ENCODE measurements around the gene ERCC2. TPM values are rescaled to one million over a fixed set of nuclear protein-coding genes. Genes with fewer than 3 reads are reported as not detected.

The ERCC2 gene
- total RNA-seq, 1 donor from 2014 or later: 31.0 TPM

DNA sequence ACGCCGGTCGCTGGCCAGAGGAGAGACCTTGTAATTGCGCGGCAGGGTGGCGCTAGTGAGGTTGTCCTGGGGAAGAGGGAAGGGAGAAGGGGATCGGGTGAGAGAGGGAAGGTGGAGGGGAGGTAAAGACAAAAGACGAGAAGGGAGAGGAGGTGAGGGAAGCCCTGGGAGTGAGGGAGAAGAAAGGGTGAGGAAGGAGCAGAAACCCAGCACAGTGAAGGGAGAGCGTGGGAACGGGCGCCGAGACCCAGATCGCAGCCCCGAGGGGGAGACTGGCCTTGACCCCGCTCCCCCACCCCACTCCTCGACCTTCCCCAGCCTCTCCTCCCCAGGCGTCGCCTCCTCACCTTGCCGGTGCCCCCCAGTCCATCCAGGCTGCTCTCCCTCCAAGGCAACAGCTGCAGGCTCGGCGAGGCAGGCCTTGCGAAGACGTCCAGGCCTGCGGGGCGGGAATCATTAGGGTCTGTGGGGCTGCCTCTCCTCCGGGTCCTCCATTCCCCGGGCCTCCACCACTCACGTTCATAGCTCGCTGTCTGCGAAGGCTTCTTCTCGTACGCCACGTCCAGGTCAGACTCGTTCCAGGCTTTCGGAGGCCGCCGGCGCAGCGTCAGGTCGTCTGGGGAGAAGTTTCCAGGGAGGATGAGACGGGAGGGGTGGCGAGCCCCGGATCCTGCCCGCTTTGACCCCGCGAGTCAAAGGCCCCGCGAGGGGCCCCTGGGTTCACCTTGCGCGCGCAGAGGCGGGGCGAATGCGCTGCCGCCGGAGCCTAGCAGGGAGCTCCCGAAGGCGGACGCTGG, 25.6 kb upstream of the ERCC2 start:
- TF ChIP-seq, protein P1, sequence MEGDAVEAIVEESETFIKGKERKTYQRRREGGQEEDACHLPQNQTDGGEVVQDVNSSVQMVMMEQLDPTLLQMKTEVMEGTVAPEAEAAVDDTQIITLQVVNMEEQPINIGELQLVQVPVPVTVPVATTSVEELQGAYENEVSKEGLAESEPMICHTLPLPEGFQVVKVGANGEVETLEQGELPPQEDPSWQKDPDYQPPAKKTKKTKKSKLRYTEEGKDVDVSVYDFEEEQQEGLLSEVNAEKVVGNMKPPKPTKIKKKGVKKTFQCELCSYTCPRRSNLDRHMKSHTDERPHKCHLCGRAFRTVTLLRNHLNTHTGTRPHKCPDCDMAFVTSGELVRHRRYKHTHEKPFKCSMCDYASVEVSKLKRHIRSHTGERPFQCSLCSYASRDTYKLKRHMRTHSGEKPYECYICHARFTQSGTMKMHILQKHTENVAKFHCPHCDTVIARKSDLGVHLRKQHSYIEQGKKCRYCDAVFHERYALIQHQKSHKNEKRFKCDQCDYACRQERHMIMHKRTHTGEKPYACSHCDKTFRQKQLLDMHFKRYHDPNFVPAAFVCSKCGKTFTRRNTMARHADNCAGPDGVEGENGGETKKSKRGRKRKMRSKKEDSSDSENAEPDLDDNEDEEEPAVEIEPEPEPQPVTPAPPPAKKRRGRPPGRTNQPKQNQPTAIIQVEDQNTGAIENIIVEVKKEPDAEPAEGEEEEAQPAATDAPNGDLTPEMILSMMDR (IDR thresholded peaks at IDR 0.05): peak; percentile 39
- TF ChIP-seq EZH2phosphoT487 (IDR thresholded peaks at IDR 0.05): peak; percentile 32
- no peak for TF ChIP-seq EZH2 (IDR thresholded peaks at IDR 0.05)
- Histone ChIP-seq H4K20me1 (ENCODE audit: low read depth) (peaks cover 33% of the 10 kb centered on the region), H3K79me2 (ENCODE audit: low read depth) (no peaks in the 10 kb centered on the region), H3K9me3 (ENCODE audit: low read depth) (no peaks in the 10 kb centered on the region), H3K9ac (no peak overlapping the region), H3K27ac (no peak overlapping the region), H3K4me3 (no peak overlapping the region), H3K27me3 (peaks cover 52% of the 10 kb centered on the region), H3K4me1 (peaks cover 5% of the 10 kb centered on the region), H3K4me2 (peak overlapping the region; percentile 62), H3K36me3 (no peaks in the 10 kb centered on the region), H3F3A (ENCODE audit: low read depth) (peaks cover 21% of the 10 kb centered on the region), H2AFZ (replicated peaks) (no peak overlapping the region)
- Mint-ChIP-seq H3K9me3 (no peaks in the 10 kb centered on the region), H3K27ac (no peak overlapping the region), H3K36me3 (no peaks in the 10 kb centered on the region), H3K4me3 (no peak overlapping the region), H3K4me1 (peaks cover 11% of the 10 kb centered on the region), H3K27me3 (ENCODE audit: insufficient read depth, low read depth) (peaks cover 17% of the 10 kb centered on the region)
- DNase-seq (ENCODE audit: low spot score): peak; percentile 66

- H3K4me3 Mint-ChIP-seq: no peak overlapping the region
- Histone ChIP-seq H3K27me3 (peaks cover 25% of the 10 kb centered on the region), H3K36me3 (no peaks in the 10 kb centered on the region), H2AFZ (replicated peaks) (no peak overlapping the region), H3K79me2 (ENCODE audit: low read depth) (no peaks in the 10 kb centered on the region), H3K4me3 (no peak overlapping the region), H3K4me1 (no peaks in the 10 kb centered on the region), H3F3A (ENCODE audit: low read depth) (peaks cover 5% of the 10 kb centered on the region), H3K9me3 (ENCODE audit: low read depth) (no peaks in the 10 kb centered on the region), H3K4me2 (no peak overlapping the region), H4K20me1 (ENCODE audit: low read depth) (peaks cover 7% of the 10 kb centered on the region), H3K27ac (no peak overlapping the region), H3K9ac (no peak overlapping the region)
- no peak for TF ChIP-seq EZH2phosphoT487 (IDR thresholded peaks at IDR 0.05)
- TF ChIP-seq, protein P1 (IDR thresholded peaks at IDR 0.05): no peak
- no peak for TF ChIP-seq EZH2 (IDR thresholded peaks at IDR 0.05)
- no peak for DNase-seq (ENCODE audit: low spot score)
- no peaks in the 10 kb centered on the region for H3K9me3 Mint-ChIP-seq
- H3K27ac Mint-ChIP-seq: peak overlapping the region; percentile 37
- no peaks in the 10 kb centered on the region for H3K4me1 Mint-ChIP-seq
- no peaks in the 10 kb centered on the region for H3K36me3 Mint-ChIP-seq
- peaks cover 7% of the 10 kb centered on the region for H3K27me3 Mint-ChIP-seq (ENCODE audit: insufficient read depth, low read depth)
These were observed 21.7 kb upstream of the ERCC2 start for GRCh38 chr19:45391871-45392665.

GRCh38 chr19:45391346-45391745, 21.0 kb upstream of the ERCC2 start:
- peaks cover 3% of the 10 kb centered on the region for H3K27me3 Mint-ChIP-seq (ENCODE audit: insufficient read depth, low read depth)
- no peaks in the 10 kb centered on the region for H3K9me3 Mint-ChIP-seq
- H3K4me2 ChIP-seq: no peak overlapping the region
- no peak overlapping the region for H3K27ac ChIP-seq
- no peaks in the 10 kb centered on the region for H3K36me3 ChIP-seq
- no peak overlapping the region for H3K4me3 Mint-ChIP-seq
- TF ChIP-seq EZH2phosphoT487 (IDR thresholded peaks at IDR 0.05) (no peak), EZH2 (IDR thresholded peaks at IDR 0.05) (no peak)
- TF ChIP-seq, protein P1 (IDR thresholded peaks at IDR 0.05): no peak
- H3K27me3 ChIP-seq: peaks cover 25% of the 10 kb centered on the region
- H3K9ac ChIP-seq: no peak overlapping the region
- H3K27ac Mint-ChIP-seq: peak overlapping the region; percentile 91
- no peaks in the 10 kb centered on the region for H3K79me2 ChIP-seq (ENCODE audit: low read depth)
- peaks cover 5% of the 10 kb centered on the region for H3F3A ChIP-seq (ENCODE audit: low read depth)
- no peaks in the 10 kb centered on the region for H3K36me3 Mint-ChIP-seq
- no peaks in the 10 kb centered on the region for H3K9me3 ChIP-seq (ENCODE audit: low read depth)
- no peaks in the 10 kb centered on the region for H3K4me1 Mint-ChIP-seq
- no peak overlapping the region for H2AFZ ChIP-seq (replicated peaks)
- no peaks in the 10 kb centered on the region for H3K4me1 ChIP-seq
- no peak overlapping the region for H3K4me3 ChIP-seq
- peaks cover 4% of the 10 kb centered on the region for H4K20me1 ChIP-seq (ENCODE audit: low read depth)
- DNase-seq (ENCODE audit: low spot score): peak; percentile 40
